ENCODE results near the gene C20orf144. TPM values are rescaled to one million over a fixed set of nuclear protein-coding genes. Genes with fewer than 3 reads are reported as not detected.

The C20orf144 gene
- total and polyA plus RNA-seq, 2 experiments from 2014 or later: 0.26 to 0.66 TPM

DNA sequence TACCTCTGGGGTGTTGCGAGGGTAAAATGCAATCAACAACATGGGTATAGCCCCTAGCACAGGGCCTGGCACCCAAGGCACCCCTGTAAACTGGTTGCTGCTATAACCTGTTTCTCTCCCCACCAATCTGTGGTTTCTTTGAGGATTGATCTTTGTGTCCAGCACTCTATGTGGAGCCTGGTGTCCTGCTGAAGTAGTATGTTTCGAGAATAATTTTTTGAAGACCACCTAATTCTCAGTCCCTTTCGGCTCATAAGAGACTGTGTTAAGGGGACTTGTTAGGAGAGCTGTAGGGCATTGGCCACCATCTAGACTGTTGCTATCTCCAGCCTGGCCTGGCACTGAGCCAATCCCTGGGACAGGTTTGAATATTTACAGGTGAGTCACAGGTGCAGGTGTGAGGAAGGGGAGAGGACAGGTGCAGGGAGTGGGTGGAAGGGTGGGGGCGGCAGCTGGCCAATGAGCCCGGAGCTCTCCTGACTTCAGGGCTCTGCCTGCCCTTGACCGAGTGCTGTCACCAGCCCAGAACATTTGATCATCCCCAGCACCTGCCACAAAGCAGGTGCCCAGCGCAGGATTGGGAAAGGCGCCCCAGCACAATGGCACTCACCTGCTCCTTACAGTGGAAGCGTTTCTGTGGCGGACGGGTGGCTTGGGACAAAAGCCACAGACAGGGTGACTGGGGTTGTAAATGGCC is 8.1 kb upstream of the C20orf144 start (continued):
- TF ChIP-seq, protein P1, sequence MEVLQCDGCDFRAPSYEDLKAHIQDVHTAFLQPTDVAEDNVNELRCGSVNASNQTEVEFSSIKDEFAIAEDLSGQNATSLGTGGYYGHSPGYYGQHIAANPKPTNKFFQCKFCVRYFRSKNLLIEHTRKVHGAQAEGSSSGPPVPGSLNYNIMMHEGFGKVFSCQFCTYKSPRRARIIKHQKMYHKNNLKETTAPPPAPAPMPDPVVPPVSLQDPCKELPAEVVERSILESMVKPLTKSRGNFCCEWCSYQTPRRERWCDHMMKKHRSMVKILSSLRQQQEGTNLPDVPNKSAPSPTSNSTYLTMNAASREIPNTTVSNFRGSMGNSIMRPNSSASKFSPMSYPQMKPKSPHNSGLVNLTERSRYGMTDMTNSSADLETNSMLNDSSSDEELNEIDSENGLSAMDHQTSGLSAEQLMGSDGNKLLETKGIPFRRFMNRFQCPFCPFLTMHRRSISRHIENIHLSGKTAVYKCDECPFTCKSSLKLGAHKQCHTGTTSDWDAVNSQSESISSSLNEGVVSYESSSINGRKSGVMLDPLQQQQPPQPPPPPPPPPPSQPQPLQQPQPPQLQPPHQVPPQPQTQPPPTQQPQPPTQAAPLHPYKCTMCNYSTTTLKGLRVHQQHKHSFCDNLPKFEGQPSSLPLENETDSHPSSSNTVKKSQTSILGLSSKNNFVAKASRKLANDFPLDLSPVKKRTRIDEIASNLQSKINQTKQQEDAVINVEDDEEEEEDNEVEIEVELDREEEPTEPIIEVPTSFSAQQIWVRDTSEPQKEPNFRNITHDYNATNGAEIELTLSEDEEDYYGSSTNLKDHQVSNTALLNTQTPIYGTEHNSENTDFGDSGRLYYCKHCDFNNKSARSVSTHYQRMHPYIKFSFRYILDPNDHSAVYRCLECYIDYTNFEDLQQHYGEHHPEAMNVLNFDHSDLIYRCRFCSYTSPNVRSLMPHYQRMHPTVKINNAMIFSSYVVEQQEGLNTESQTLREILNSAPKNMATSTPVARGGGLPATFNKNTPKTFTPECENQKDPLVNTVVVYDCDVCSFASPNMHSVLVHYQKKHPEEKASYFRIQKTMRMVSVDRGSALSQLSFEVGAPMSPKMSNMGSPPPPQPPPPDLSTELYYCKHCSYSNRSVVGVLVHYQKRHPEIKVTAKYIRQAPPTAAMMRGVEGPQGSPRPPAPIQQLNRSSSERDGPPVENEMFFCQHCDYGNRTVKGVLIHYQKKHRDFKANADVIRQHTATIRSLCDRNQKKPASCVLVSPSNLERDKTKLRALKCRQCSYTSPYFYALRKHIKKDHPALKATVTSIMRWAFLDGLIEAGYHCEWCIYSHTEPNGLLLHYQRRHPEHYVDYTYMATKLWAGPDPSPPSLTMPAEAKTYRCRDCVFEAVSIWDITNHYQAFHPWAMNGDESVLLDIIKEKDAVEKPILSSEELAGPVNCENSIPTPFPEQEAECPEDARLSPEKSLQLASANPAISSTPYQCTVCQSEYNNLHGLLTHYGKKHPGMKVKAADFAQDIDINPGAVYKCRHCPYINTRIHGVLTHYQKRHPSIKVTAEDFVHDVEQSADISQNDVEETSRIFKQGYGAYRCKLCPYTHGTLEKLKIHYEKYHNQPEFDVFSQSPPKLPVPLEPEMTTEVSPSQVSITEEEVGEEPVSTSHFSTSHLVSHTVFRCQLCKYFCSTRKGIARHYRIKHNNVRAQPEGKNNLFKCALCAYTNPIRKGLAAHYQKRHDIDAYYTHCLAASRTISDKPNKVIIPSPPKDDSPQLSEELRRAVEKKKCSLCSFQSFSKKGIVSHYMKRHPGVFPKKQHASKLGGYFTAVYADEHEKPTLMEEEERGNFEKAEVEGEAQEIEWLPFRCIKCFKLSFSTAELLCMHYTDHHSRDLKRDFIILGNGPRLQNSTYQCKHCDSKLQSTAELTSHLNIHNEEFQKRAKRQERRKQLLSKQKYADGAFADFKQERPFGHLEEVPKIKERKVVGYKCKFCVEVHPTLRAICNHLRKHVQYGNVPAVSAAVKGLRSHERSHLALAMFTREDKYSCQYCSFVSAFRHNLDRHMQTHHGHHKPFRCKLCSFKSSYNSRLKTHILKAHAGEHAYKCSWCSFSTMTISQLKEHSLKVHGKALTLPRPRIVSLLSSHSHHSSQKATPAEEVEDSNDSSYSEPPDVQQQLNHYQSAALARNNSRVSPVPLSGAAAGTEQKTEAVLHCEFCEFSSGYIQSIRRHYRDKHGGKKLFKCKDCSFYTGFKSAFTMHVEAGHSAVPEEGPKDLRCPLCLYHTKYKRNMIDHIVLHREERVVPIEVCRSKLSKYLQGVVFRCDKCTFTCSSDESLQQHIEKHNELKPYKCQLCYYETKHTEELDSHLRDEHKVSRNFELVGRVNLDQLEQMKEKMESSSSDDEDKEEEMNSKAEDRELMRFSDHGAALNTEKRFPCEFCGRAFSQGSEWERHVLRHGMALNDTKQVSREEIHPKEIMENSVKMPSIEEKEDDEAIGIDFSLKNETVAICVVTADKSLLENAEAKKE (CRISPR knock-in tag; IDR thresholded peaks at IDR 0.05): no peak
- no peak for TF ChIP-seq JUNB (IDR thresholded peaks at IDR 0.05; ENCODE audit: unreplicated experiment)
- TF ChIP-seq NANOG (IDR thresholded peaks at IDR 0.05; ENCODE audit: borderline replicate concordance): no peak
- TF ChIP-seq ZNF114 (CRISPR knock-in tag; IDR thresholded peaks at IDR 0.05): no peak
- no peak for TF ChIP-seq STAT1 (IDR thresholded peaks at IDR 0.05; ENCODE audit: unreplicated experiment)
- no peak for TF ChIP-seq ZNF331 (CRISPR knock-in tag; IDR thresholded peaks at IDR 0.05; ENCODE audit: low read depth)
- TF ChIP-seq, protein P2, sequence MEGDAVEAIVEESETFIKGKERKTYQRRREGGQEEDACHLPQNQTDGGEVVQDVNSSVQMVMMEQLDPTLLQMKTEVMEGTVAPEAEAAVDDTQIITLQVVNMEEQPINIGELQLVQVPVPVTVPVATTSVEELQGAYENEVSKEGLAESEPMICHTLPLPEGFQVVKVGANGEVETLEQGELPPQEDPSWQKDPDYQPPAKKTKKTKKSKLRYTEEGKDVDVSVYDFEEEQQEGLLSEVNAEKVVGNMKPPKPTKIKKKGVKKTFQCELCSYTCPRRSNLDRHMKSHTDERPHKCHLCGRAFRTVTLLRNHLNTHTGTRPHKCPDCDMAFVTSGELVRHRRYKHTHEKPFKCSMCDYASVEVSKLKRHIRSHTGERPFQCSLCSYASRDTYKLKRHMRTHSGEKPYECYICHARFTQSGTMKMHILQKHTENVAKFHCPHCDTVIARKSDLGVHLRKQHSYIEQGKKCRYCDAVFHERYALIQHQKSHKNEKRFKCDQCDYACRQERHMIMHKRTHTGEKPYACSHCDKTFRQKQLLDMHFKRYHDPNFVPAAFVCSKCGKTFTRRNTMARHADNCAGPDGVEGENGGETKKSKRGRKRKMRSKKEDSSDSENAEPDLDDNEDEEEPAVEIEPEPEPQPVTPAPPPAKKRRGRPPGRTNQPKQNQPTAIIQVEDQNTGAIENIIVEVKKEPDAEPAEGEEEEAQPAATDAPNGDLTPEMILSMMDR (conservative IDR thresholded peaks at IDR 0.05; ENCODE audit: low read depth in 2 of 2): no peak
- TF ChIP-seq, protein P3, sequence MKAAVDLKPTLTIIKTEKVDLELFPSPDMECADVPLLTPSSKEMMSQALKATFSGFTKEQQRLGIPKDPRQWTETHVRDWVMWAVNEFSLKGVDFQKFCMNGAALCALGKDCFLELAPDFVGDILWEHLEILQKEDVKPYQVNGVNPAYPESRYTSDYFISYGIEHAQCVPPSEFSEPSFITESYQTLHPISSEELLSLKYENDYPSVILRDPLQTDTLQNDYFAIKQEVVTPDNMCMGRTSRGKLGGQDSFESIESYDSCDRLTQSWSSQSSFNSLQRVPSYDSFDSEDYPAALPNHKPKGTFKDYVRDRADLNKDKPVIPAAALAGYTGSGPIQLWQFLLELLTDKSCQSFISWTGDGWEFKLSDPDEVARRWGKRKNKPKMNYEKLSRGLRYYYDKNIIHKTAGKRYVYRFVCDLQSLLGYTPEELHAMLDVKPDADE (IDR thresholded peaks at IDR 0.05): no peak
